Type B pancreatic cell (in vitro differentiated cells): ENCODE measurements around the gene ST6GALNAC3. TPM values are rescaled to one million over a fixed set of nuclear protein-coding genes. Genes with fewer than 3 reads are reported as not detected.

Source experiments
- DNase-seq: peaks from one replicate; pipeline ENCODE4 v3.0.0; 2021; ENCODE audit warnings: mixed read lengths; ENCODE audit not compliant: unreplicated experiment; ENCODE audit errors: extremely low spot score
- H3K27ac Mint-ChIP-seq: 2 replicates; pipeline ENCODE4 v1.8.0; 2021; ENCODE audit warnings: mild to moderate bottlenecking, mixed read lengths
- H3K27me3 Mint-ChIP-seq: 2 replicates; pipeline ENCODE4 v1.8.0; 2021; ENCODE audit warnings: mixed read lengths
- H3K36me3 Mint-ChIP-seq: 2 replicates; pipeline ENCODE4 v1.8.0; 2021; ENCODE audit warnings: mixed read lengths
- H3K4me1 Mint-ChIP-seq: one replicate; pipeline ENCODE4 v1.8.0; 2021; ENCODE audit warnings: mixed read lengths; ENCODE audit not compliant: unreplicated experiment
- H3K4me3 Mint-ChIP-seq: 2 replicates; pipeline ENCODE4 v1.8.0; 2021; ENCODE audit warnings: mild to moderate bottlenecking, mixed read lengths
- H3K9me3 Mint-ChIP-seq: 2 replicates; pipeline ENCODE4 v1.8.0; 2021; ENCODE audit warnings: mixed read lengths
- total RNA-seq: library from RNA; stranded (reverse); gene quantifications from 2 replicates; pipeline ENCODE4 v1.2.1, GENCODE V29; 2021; ENCODE audit warnings: low replicate concordance
- TF ChIP-seq, protein P1 (sequence below): fragments of 200-600 bp; sonication (generic); conservative IDR thresholded peaks from 2 replicates; pipeline ENCODE4 v1.5.0; 2021; ENCODE audit warnings: antibody characterized with exemption, mild to moderate bottlenecking

The ST6GALNAC3 gene
- total RNA-seq, 1 donor from 2014 or later, result 24.7 TPM

DNA sequence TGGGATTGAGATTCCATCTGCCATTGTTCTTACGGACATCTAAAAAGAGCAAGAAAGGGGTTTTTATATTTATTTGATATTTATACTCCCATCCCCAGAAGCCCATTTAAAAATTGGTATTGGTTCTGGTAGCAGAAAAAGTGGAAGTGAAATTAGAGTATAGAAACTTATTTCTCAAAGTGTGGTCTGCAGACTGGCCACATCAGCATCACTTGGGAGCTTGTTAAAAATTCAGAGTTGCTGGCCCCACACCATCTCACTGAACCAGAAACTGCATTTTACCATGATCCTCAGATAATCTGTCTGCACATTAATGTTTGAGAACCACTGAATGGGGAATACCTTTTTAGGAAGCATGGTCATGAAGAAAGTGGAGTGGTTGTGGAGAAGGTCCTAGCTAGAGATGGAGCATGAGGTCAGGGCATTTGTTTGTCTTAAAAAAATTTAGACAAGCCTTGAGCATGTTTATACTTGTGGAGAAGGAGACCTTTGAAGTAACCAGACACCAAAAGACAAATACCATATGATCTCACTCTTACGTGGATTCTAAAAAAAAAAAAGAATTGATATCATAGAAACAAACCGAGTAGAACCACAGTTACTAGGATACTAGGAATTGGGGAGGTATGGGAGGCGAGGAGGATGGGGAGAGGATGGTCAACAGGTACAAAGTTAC is 116.3 kb downstream of the ST6GALNAC3 start:
- TF ChIP-seq, protein P1, sequence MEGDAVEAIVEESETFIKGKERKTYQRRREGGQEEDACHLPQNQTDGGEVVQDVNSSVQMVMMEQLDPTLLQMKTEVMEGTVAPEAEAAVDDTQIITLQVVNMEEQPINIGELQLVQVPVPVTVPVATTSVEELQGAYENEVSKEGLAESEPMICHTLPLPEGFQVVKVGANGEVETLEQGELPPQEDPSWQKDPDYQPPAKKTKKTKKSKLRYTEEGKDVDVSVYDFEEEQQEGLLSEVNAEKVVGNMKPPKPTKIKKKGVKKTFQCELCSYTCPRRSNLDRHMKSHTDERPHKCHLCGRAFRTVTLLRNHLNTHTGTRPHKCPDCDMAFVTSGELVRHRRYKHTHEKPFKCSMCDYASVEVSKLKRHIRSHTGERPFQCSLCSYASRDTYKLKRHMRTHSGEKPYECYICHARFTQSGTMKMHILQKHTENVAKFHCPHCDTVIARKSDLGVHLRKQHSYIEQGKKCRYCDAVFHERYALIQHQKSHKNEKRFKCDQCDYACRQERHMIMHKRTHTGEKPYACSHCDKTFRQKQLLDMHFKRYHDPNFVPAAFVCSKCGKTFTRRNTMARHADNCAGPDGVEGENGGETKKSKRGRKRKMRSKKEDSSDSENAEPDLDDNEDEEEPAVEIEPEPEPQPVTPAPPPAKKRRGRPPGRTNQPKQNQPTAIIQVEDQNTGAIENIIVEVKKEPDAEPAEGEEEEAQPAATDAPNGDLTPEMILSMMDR, result no peak
- H3K4me1 Mint-ChIP-seq, result peaks cover 30% of the 10 kb centered on the region
- no peak overlapping the region for H3K27ac Mint-ChIP-seq
- H3K9me3 Mint-ChIP-seq, result no peaks in the 10 kb centered on the region
- H3K36me3 Mint-ChIP-seq, result no peaks in the 10 kb centered on the region
- H3K27me3 Mint-ChIP-seq, result no peaks in the 10 kb centered on the region
- no peak overlapping the region for H3K4me3 Mint-ChIP-seq
- no peak for DNase-seq

DNA sequence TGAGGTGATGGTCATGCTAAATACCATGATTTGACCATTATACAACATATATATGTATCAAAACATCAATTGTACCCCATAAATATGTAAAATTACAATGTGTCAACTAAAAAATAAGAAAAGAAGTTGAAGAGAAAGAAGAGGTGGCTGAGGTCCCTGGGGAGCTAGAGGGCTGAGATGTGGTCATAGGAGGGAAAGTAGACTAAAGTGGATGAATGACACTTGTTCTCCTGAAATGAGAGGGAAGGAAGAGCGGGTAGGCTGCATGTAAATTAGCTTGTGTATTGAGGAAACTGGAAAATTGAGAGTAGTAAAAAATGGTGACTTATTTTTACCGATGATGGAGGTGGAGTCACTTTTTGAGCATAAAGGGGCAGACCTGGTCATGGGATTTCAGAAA is 117.0 kb downstream of the ST6GALNAC3 start:
- no peaks in the 10 kb centered on the region for H3K36me3 Mint-ChIP-seq
- H3K9me3 Mint-ChIP-seq, result no peaks in the 10 kb centered on the region
- H3K27me3 Mint-ChIP-seq, result no peaks in the 10 kb centered on the region
- H3K4me1 Mint-ChIP-seq, result peaks cover 24% of the 10 kb centered on the region
- TF ChIP-seq, protein P1, result no peak
- DNase-seq, result no peak
- no peak overlapping the region for H3K27ac Mint-ChIP-seq
- no peak overlapping the region for H3K4me3 Mint-ChIP-seq

DNA sequence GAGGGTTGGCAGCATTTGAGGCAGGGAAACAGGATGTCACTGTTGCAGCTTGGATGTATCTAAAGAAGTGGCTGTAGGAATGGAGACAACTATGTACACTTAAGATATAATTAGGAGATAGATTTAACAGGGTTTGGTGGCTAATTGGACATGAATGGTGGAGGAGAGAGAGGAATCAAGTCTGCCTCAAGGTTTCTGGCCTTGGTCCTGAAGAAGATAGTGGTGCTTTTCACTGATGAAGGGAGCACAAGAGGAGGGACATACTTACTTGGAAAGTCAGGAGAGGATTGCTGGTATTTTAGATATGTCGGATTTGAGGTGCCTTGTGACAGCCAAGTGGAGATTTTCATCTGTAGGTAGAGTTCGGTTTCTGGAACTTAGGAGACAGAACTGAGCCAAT is 123.9 kb downstream of the ST6GALNAC3 start:
- TF ChIP-seq, protein P1, result no peak
- Mint-ChIP-seq H3K27me3 (no peaks in the 10 kb centered on the region), H3K4me3 (no peak overlapping the region), H3K27ac (no peak overlapping the region), H3K9me3 (peaks cover 5% of the 10 kb centered on the region), H3K4me1 (peaks cover 12% of the 10 kb centered on the region), H3K36me3 (no peaks in the 10 kb centered on the region)
- no peak for DNase-seq

GRCh38 chr1:76202670-76203069 is 128.1 kb downstream of the ST6GALNAC3 start:
- Mint-ChIP-seq H3K9me3 (peaks cover 5% of the 10 kb centered on the region), H3K36me3 (no peaks in the 10 kb centered on the region), H3K27ac (no peak overlapping the region), H3K4me3 (no peak overlapping the region), H3K27me3 (no peaks in the 10 kb centered on the region), H3K4me1 (no peaks in the 10 kb centered on the region)
- no peak for DNase-seq
- TF ChIP-seq, protein P1, result no peak

GRCh38 chr1:76203127-76203526 is 128.6 kb downstream of the ST6GALNAC3 start:
- H3K4me1 Mint-ChIP-seq, result no peaks in the 10 kb centered on the region

More at GRCh38 chr1:76203127-76203526, 128.6 kb downstream of the ST6GALNAC3 start:
- DNase-seq, result no peak
- Mint-ChIP-seq H3K9me3 (peaks cover 5% of the 10 kb centered on the region), H3K27me3 (no peaks in the 10 kb centered on the region), H3K27ac (no peak overlapping the region), H3K4me3 (no peak overlapping the region), H3K36me3 (no peaks in the 10 kb centered on the region)
- TF ChIP-seq, protein P1, result no peak
